ENCODE data around the gene PDPK1. TPM values are rescaled to one million over a fixed set of nuclear protein-coding genes. Genes with fewer than 3 reads are reported as not detected.
"Not testable (repeated sequence)": the region's sequence is repeated elsewhere in the genome, so short reads cannot be mapped to it uniquely, and the experiment has no call there.

Gene PDPK1
- total RNA-seq, 1 experiment from 2014 or later = 57.4 TPM

- H3K27me3 Mint-ChIP-seq (ENCODE audit: unreplicated experiment); DNase-seq; H3K4me3 Mint-ChIP-seq (ENCODE audit: low read depth, unreplicated experiment); intact Hi-C loops (cut with micrococcal nuclease; ENCODE audit: unreplicated experiment); H3K27ac Mint-ChIP-seq (ENCODE audit: unreplicated experiment); BruUV-seq (replicated peaks); CTCF ChIA-PET; H3K9me3 Mint-ChIP-seq (ENCODE audit: low read depth, unreplicated experiment): not testable (repeated sequence)
- H3K4me1 Mint-ChIP-seq (ENCODE audit: low read depth, unreplicated experiment) = peaks cover 38% of the 10 kb centered on the region
- H3K36me3 Mint-ChIP-seq (ENCODE audit: insufficient read depth, unreplicated experiment) = peaks cover 43% of the 10 kb centered on the region
- peak; percentile 23 for TF ChIP-seq CTCF (IDR thresholded peaks at IDR 0.05; ENCODE audit: unreplicated experiment)
These were observed 2.1 kb downstream of the PDPK1 start for GRCh38 chr16:2539845-2540458.

GRCh38 chr16:2540912-2541311, 3.1 kb downstream of the PDPK1 start:
- peaks cover 41% of the 10 kb centered on the region for H3K36me3 Mint-ChIP-seq (ENCODE audit: insufficient read depth, unreplicated experiment)
- DNase-seq; H3K27me3 Mint-ChIP-seq (ENCODE audit: unreplicated experiment); H3K27ac Mint-ChIP-seq (ENCODE audit: unreplicated experiment); intact Hi-C loops (cut with micrococcal nuclease; ENCODE audit: unreplicated experiment); H3K9me3 Mint-ChIP-seq (ENCODE audit: low read depth, unreplicated experiment); CTCF ChIA-PET; BruUV-seq (replicated peaks): not testable (repeated sequence)
- peak overlapping the region; percentile 36 for H3K4me3 Mint-ChIP-seq (ENCODE audit: low read depth, unreplicated experiment)
- H3K4me1 Mint-ChIP-seq (ENCODE audit: low read depth, unreplicated experiment) = peaks cover 38% of the 10 kb centered on the region

GRCh38 chr16:2541409-2541808, 3.6 kb downstream of the PDPK1 start:
- H3K36me3 Mint-ChIP-seq (ENCODE audit: insufficient read depth, unreplicated experiment) = peaks cover 36% of the 10 kb centered on the region
- H3K27ac Mint-ChIP-seq (ENCODE audit: unreplicated experiment); CTCF ChIA-PET; H3K9me3 Mint-ChIP-seq (ENCODE audit: low read depth, unreplicated experiment); BruUV-seq (replicated peaks); intact Hi-C loops (cut with micrococcal nuclease; ENCODE audit: unreplicated experiment); H3K27me3 Mint-ChIP-seq (ENCODE audit: unreplicated experiment); DNase-seq: not testable (repeated sequence)
- H3K4me3 Mint-ChIP-seq (ENCODE audit: low read depth, unreplicated experiment) = peak overlapping the region; percentile 36
- H3K4me1 Mint-ChIP-seq (ENCODE audit: low read depth, unreplicated experiment) = peaks cover 35% of the 10 kb centered on the region

- DNase-seq; H3K9me3 Mint-ChIP-seq (ENCODE audit: low read depth, unreplicated experiment); H3K27me3 Mint-ChIP-seq (ENCODE audit: unreplicated experiment); H3K27ac Mint-ChIP-seq (ENCODE audit: unreplicated experiment); intact Hi-C loops (cut with micrococcal nuclease; ENCODE audit: unreplicated experiment); BruUV-seq (replicated peaks); CTCF ChIA-PET; H3K4me3 Mint-ChIP-seq (ENCODE audit: low read depth, unreplicated experiment): not testable (repeated sequence)
- H3K36me3 Mint-ChIP-seq (ENCODE audit: insufficient read depth, unreplicated experiment) = peaks cover 16% of the 10 kb centered on the region
- peaks cover 24% of the 10 kb centered on the region for H3K4me1 Mint-ChIP-seq (ENCODE audit: low read depth, unreplicated experiment)
These were observed 6.0 kb downstream of the PDPK1 start for GRCh38 chr16:2543771-2544170.

GRCh38 chr16:2550283-2550878, 12.6 kb downstream of the PDPK1 start:
- H3K36me3 Mint-ChIP-seq (ENCODE audit: insufficient read depth, unreplicated experiment); H3K27me3 Mint-ChIP-seq (ENCODE audit: unreplicated experiment); H3K9me3 Mint-ChIP-seq (ENCODE audit: low read depth, unreplicated experiment); BruUV-seq (replicated peaks); H3K4me1 Mint-ChIP-seq (ENCODE audit: low read depth, unreplicated experiment); H3K4me3 Mint-ChIP-seq (ENCODE audit: low read depth, unreplicated experiment); CTCF ChIA-PET; H3K27ac Mint-ChIP-seq (ENCODE audit: unreplicated experiment); DNase-seq; intact Hi-C loops (cut with micrococcal nuclease; ENCODE audit: unreplicated experiment): not testable (repeated sequence)

GRCh38 chr16:2551420-2551889, 13.6 kb downstream of the PDPK1 start:
- BruUV-seq (replicated peaks) = not testable (repeated sequence)
- DNase-seq = peak; percentile 42
- H3K4me3 Mint-ChIP-seq (ENCODE audit: low read depth, unreplicated experiment) = peak overlapping the region; percentile 32

GRCh38 chr16:2554709-2555425, 17.0 kb downstream of the PDPK1 start:
- H3K9me3 Mint-ChIP-seq (ENCODE audit: low read depth, unreplicated experiment); H3K4me1 Mint-ChIP-seq (ENCODE audit: low read depth, unreplicated experiment); H3K4me3 Mint-ChIP-seq (ENCODE audit: low read depth, unreplicated experiment); H3K27me3 Mint-ChIP-seq (ENCODE audit: unreplicated experiment); CTCF ChIA-PET; DNase-seq; intact Hi-C loops (cut with micrococcal nuclease; ENCODE audit: unreplicated experiment); H3K27ac Mint-ChIP-seq (ENCODE audit: unreplicated experiment); H3K36me3 Mint-ChIP-seq (ENCODE audit: insufficient read depth, unreplicated experiment): not testable (repeated sequence)
- TSS peak; percentile 53 for BruUV-seq (replicated peaks)

More at GRCh38 chr16:2551420-2551889, 13.6 kb downstream of the PDPK1 start:
- CTCF ChIA-PET = interaction anchor here (0.6 to 0.7 kb wide), 7 partner anchors 33 to 673 kb away, joined by 3 to 7 read pairs (median 5); no protein-coding TSS in a partner anchor
- H3K27ac Mint-ChIP-seq (ENCODE audit: unreplicated experiment); intact Hi-C loops (cut with micrococcal nuclease; ENCODE audit: unreplicated experiment); H3K9me3 Mint-ChIP-seq (ENCODE audit: low read depth, unreplicated experiment); H3K27me3 Mint-ChIP-seq (ENCODE audit: unreplicated experiment); H3K4me1 Mint-ChIP-seq (ENCODE audit: low read depth, unreplicated experiment); H3K36me3 Mint-ChIP-seq (ENCODE audit: insufficient read depth, unreplicated experiment): not testable (repeated sequence)

GRCh38 chr16:2557150-2557549, 19.3 kb downstream of the PDPK1 start:
- H3K27ac Mint-ChIP-seq (ENCODE audit: unreplicated experiment); DNase-seq; H3K4me1 Mint-ChIP-seq (ENCODE audit: low read depth, unreplicated experiment); BruUV-seq (replicated peaks); CTCF ChIA-PET; H3K36me3 Mint-ChIP-seq (ENCODE audit: insufficient read depth, unreplicated experiment); H3K4me3 Mint-ChIP-seq (ENCODE audit: low read depth, unreplicated experiment); H3K9me3 Mint-ChIP-seq (ENCODE audit: low read depth, unreplicated experiment); intact Hi-C loops (cut with micrococcal nuclease; ENCODE audit: unreplicated experiment); H3K27me3 Mint-ChIP-seq (ENCODE audit: unreplicated experiment): not testable (repeated sequence)
